Lower leg skin (tissue), 4 donors: Measurements from ENCODE around the gene HP1BP3. TPM values are rescaled to one million over a fixed set of nuclear protein-coding genes. Genes with fewer than 3 reads are reported as not detected.

Source experiments
- DNase-seq, 2 donors: peaks; one replicate each; pipeline ENCODE4 v3.0.0-alpha.2; 2019; ENCODE audit warnings: low spot score in 2 of 2
- H3K4me3 ChIP-seq: fragments of 200-600 bp; sonication (generic); 2 replicates; pipeline ENCODE4 v1.5.1; 2017; ENCODE audit warnings: mild to moderate bottlenecking, low read depth; ENCODE audit not compliant: poor library complexity, severe bottlenecking
- CTCF ChIP-seq, 3 donors: fragments of 450-650 bp; IDR thresholded peaks; one replicate each; pipeline ENCODE4 v1.5.1; 2016; ENCODE audit warnings: antibody characterized with exemption in 3 of 3, mild to moderate bottlenecking in 3 of 3, moderate library complexity in 2 of 3
- POLR2A ChIP-seq, 2 donors: fragments of 450-650 bp; IDR thresholded peaks; one replicate each; pipeline ENCODE4 v1.6.1; 2016 to 2017; ENCODE audit warnings: antibody characterized with exemption in 2 of 2, mild to moderate bottlenecking in 1 of 2, moderate library complexity in 1 of 2
- WGBS, 2 donors: methylation state at CpG; one replicate each; pipeline ENCODE4 v1.1.5; 2018; 5-methylcytosine and 5-hydroxymethylcytosine counted together
- intact Hi-C: fragments of 100-400 bp; cut with DNase I; formaldehyde crosslinking; loops from one replicate; pipeline ENCODE4 v1.15.0; 2023; ENCODE audit warnings: low total_unique reads
- total RNA-seq, 4 donors: library from RNA; depleted of rRNA; stranded (reverse); fragments of >200 nt; gene quantifications; one replicate each; pipeline ENCODE4 v1.1.0, GENCODE V29; 2016

Gene HP1BP3, protein sequence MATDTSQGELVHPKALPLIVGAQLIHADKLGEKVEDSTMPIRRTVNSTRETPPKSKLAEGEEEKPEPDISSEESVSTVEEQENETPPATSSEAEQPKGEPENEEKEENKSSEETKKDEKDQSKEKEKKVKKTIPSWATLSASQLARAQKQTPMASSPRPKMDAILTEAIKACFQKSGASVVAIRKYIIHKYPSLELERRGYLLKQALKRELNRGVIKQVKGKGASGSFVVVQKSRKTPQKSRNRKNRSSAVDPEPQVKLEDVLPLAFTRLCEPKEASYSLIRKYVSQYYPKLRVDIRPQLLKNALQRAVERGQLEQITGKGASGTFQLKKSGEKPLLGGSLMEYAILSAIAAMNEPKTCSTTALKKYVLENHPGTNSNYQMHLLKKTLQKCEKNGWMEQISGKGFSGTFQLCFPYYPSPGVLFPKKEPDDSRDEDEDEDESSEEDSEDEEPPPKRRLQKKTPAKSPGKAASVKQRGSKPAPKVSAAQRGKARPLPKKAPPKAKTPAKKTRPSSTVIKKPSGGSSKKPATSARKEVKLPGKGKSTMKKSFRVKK
- total RNA-seq = 100 to 1,000 TPM; 154 to 242 (median 190) TPM

GRCh38 chr1:20787029-20787839 lies at the start of gene HP1BP3:
TSS of gene HP1BP3 (minus strand) at chr1:20787307. CDS start at chr1:20780440, 6,867 bp downstream.
- peak within 1 kb of the TSS; percentile 96 for H3K4me3 ChIP-seq
- TF ChIP-seq CTCF (IDR thresholded peaks at IDR 0.05) = no peak
- peak in 1 of 2 donors; percentile 10 for TF ChIP-seq POLR2A (IDR thresholded peaks at IDR 0.05)
- 0% methylated on average over 28 to 29 of the region's 99 CpGs for WGBS, 2 donors
- peak; percentile 39 to 95 for DNase-seq
- intact Hi-C loops = no loop called here

GRCh38 chr1:20836230-20836629 lies 49.1 kb upstream of the HP1BP3 start:
- TF ChIP-seq POLR2A (IDR thresholded peaks at IDR 0.05) = no peak
- TF ChIP-seq CTCF (IDR thresholded peaks at IDR 0.05) = no peak
- 97% methylated on average over 4 of the region's 4 CpGs for WGBS, 2 donors
- no peak for DNase-seq
- H3K4me3 ChIP-seq = no peak overlapping the region
- intact Hi-C loops = no loop called here

- DNase-seq = no peak
- TF ChIP-seq POLR2A (IDR thresholded peaks at IDR 0.05) = no peak
- TF ChIP-seq CTCF (IDR thresholded peaks at IDR 0.05) = no peak
- intact Hi-C loops = no loop called here
- H3K4me3 ChIP-seq = no peak overlapping the region
These were observed 47.7 kb upstream of the HP1BP3 start for GRCh38 chr1:20834780-20835179.

DNA sequence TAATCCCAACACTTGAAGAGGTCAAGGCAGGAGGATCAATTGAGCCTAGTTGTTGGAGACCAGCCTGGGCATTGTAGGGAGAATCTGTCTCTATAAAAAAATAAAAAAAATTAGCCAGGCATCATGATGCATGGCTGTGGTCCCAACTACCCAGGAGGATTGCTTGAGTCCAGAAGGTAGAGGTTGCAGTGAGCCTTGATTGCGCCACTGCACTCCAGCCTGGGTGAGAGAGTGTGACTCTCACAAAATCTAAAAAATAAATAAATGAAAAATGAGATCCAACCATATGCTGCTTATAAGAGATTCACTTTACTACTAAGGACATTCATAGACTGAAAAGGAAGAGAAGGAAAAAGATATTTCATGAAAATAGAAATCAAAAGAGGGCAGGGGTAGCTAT lies 47.1 kb upstream of the HP1BP3 start:
- WGBS, 2 donors = 97 to 100% methylated on average over 1 of the region's 1 CpG
- no peak overlapping the region for H3K4me3 ChIP-seq
- intact Hi-C loops = no loop called here
- DNase-seq = no peak
- no peak for TF ChIP-seq CTCF (IDR thresholded peaks at IDR 0.05)
- no peak for TF ChIP-seq POLR2A (IDR thresholded peaks at IDR 0.05)

- no peak for DNase-seq
- TF ChIP-seq CTCF (IDR thresholded peaks at IDR 0.05) (no peak), POLR2A (IDR thresholded peaks at IDR 0.05) (no peak)
- no peak overlapping the region for H3K4me3 ChIP-seq
- intact Hi-C loops = no loop called here
- WGBS, 2 donors = 97 to 98% methylated on average over 2 of the region's 2 CpGs
These were observed 43.3 kb upstream of the HP1BP3 start for GRCh38 chr1:20830378-20830777.
